ENCODE results near the gene UVRAG. TPM values are rescaled to one million over a fixed set of nuclear protein-coding genes. Genes with fewer than 3 reads are reported as not detected.

UVRAG gene
- total and polyA plus RNA-seq, 2 of the 13 experiments (the other 11 are each of a cell fraction or from before 2014, with no cell fraction given): 9.7 to 17.3 TPM

- TF ChIP-seq PBX3 (CRISPR knock-in tag; IDR thresholded peaks at IDR 0.05; ENCODE audit: borderline replicate concordance) (no peak), ZNF572 (CRISPR knock-in tag; IDR thresholded peaks at IDR 0.05) (no peak), XRCC5 (optimal IDR thresholded peaks at IDR 0.05; ENCODE audit: low read length) (peak; percentile 22), DDIT3 (CRISPR knock-in tag; IDR thresholded peaks at IDR 0.05) (no peak), ZNF652 (CRISPR knock-in tag; IDR thresholded peaks at IDR 0.05; ENCODE audit: borderline replicate concordance, low read depth) (no peak), ARID5B (CRISPR knock-in tag; IDR thresholded peaks at IDR 0.05) (peak; percentile 37; the same call in 1 of the 2 replicates), UBTF (CRISPR knock-in tag; IDR thresholded peaks at IDR 0.05) (no peak), CHD2 (IDR thresholded peaks at IDR 0.05; ENCODE audit: low read depth, low read length) (no peak), ATRX (CRISPR knock-in tag; IDR thresholded peaks at IDR 0.05; ENCODE audit: borderline replicate concordance) (no peak), DNMT1 (CRISPR knock-in tag; IDR thresholded peaks at IDR 0.05) (no peak), ZMYM4 (CRISPR knock-in tag; IDR thresholded peaks at IDR 0.05) (peak; percentile 59; the same call in 1 of the 2 replicates), ZNF280B (CRISPR knock-in tag; IDR thresholded peaks at IDR 0.05; ENCODE audit: borderline replicate concordance) (no peak), GATA4 (IDR thresholded peaks at IDR 0.05; ENCODE audit: borderline replicate concordance, low read depth) (no peak), BRCA1 (CRISPR knock-in tag; IDR thresholded peaks at IDR 0.05) (no peak), ZNF607 (CRISPR knock-in tag; IDR thresholded peaks at IDR 0.05; ENCODE audit: borderline replicate concordance) (no peak), ZNF138 (CRISPR knock-in tag; IDR thresholded peaks at IDR 0.05; ENCODE audit: low read depth) (no peak)
These were observed 362.3 kb downstream of the UVRAG start (continued) for GRCh38 chr11:76177250-76177686.

Data from HepG2 (cell line).